Eye (tissue), 1 donor: ENCODE data around the gene NSG2.

Source experiments
- DNase-seq: peaks from one replicate; pipeline ENCODE4 v3.0.0-alpha.2; 2015

Gene NSG2

GRCh38 chr5:174155281-174155680 lies 109.8 kb downstream of the NSG2 start:
- DNase-seq, result no peak

- DNase-seq, result no peak
Measured at GRCh38 chr5:174155706-174156105, 110.2 kb downstream of the NSG2 start.

GRCh38 chr5:174157048-174157447 lies 111.5 kb downstream of the NSG2 start:
- no peak for DNase-seq
